SHP77 (cell line): ENCODE data around the gene PELI2.
A peak's percentile ranks its signal among the peaks of the same experiment; 100 is the strongest.
"Not testable (repeated sequence)": the region's sequence is repeated elsewhere in the genome, so short reads cannot be mapped to it uniquely, and the experiment has no call there.

Experiments
- DNase-seq, 2 experiments: peaks; one replicate each; lab custom pipeline; 2025; lab: John Stamatoyannopoulos, UW

PELI2 gene

DNA sequence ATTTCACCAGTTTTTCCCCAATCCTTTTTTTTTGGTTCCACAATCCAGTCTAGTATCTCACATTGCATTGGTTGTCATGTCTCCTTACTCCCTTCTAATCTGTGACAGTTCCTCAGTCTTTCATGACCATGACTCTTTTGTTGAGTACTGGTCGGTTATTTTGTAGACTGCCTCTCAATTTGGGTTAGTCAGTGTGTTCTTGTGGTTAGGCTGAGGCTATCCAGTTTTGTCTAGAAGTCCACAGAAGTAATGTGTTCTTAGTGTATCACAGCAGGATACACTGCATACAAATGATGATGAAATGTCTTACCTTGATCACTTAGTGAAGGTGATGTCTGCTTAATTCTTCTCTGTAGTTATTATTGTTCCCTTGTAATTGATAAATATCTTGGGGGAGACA is 24.8 kb downstream of the PELI2 start:
- DNase-seq = no peak

- no peak for DNase-seq
These were observed 26.0 kb downstream of the PELI2 start for GRCh38 chr14:56144176-56144575.

DNA sequence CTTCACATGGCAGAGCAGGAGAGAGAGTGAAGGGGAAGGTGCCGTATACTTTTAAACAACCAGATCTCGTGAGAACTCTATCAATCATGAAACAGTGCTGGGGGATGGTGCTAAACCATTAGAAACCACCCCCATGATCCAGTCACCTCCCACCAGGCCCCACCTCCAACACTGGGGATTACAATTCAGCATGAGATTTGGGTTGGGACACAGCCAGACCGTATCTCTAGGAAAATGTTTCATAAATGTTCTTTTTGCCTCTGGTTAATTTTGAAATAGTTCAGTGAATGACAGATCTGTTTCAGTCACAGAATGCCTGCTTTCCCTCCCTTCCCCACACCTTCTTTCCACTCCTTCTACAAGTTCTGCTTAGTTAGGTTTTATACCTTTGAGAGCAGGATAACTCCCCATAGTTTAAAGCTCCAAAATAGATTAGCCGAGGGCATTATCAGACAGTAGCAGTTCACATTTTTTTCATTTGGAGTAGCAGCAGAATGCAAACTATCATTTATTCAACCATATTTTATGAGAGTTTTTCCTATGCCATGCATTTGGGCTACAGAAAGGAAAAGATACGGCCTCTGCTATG is 27.1 kb downstream of the PELI2 start:
- no peak for DNase-seq

GRCh38 chr14:56145965-56146364 is 27.8 kb downstream of the PELI2 start:
- DNase-seq = no peak

GRCh38 chr14:56147449-56147848 is 29.2 kb downstream of the PELI2 start:
- DNase-seq = no peak

DNA sequence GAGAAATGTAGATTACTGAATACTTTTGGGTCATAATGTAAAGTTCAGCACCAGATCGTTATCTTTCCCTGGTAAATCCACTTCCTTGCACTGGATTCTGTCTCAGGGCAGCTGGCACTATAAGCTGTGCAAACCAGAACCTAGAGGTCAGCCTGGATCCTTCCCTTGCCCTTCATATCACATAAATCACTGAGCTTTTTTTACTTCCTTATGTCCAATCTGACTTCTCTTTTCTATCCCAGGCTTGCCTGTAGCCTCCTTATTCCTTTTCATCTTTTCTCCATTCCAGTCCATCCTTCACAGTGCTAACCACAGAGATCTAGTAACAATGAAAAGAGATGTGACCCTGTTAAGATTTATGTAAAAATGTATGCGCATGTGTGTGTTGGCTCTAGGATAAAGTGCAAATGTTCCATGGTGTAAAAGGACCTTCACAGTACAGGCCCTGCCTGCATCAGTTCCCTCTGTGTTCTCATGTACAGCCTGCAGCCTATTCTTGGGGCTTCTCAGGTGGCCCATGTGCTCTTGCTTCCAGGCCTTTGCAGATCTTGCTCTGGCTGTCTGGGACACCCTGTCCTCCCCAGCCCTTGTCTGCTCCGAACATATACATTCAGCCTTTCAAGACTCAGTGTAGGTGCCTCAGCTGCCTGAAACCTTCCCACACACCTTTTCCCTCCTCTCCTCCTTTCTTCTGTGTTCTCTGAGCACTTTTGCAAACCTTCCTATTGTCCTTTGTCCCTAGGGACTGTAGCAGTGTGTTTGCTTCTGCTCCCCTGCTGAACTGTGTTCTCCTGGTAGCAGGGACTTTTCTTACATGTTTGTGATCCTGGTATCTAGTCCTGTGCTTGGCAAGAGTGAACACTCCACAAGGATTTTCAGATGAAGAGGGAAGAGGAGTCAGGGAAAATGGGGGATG is 30.0 kb downstream of the PELI2 start:
- DNase-seq = no peak

GRCh38 chr14:56149151-56149550 is 30.9 kb downstream of the PELI2 start:
- DNase-seq = no peak

DNA sequence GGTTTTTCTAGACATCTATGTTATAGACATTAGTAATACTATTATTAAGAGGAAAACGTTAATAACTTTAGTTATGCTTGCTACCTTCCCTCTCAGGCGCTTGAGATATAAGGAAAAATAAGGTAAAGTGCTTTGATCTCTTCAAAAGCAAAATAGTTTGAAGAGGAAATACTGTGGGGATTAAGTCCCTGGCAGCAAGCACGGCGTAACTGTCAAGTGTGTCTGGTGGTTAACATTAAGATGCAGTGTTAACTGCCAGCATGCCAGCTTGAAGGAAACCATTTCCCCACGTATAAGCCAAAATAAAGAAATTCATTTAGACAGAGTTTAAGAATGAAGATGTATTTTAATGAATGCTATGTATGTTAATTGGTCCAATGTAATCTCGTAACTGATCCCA is 31.8 kb downstream of the PELI2 start:
- DNase-seq = no peak

DNA sequence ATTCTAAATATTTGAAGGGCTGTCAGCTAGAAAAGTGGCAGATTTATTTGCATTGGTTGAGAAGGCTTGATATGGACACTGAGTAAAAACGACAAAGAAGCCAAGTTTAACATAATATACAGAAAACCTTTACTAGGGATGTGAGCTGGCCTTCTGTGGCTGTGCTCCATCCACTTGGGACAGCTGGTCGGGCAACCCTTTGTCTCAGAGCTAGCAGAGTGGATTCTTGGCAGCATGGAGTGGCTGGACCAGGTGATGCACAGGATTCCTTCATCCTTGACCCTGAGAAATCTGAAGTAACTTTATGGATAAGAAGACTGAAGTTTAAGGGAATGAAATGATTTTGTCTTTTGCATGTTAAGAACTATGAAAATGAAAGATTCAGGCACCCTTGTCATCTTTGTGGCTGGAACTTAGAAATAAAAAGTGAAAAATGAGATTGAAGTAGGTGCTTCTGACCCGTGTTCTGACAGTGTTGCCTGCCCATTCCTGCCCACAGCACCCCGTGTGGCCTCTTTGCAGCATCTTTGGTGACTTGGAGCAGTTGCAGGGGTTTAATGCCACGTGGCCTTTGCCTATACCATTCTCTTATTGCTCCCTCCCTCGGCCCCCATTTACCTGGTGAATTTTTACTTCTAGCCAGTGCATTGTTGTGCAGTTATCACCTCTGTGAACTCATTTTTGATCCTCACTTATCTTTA is 32.6 kb downstream of the PELI2 start:
- no peak for DNase-seq

- no peak for DNase-seq
These were observed 34.0 kb downstream of the PELI2 start for GRCh38 chr14:56152221-56152620.

DNA sequence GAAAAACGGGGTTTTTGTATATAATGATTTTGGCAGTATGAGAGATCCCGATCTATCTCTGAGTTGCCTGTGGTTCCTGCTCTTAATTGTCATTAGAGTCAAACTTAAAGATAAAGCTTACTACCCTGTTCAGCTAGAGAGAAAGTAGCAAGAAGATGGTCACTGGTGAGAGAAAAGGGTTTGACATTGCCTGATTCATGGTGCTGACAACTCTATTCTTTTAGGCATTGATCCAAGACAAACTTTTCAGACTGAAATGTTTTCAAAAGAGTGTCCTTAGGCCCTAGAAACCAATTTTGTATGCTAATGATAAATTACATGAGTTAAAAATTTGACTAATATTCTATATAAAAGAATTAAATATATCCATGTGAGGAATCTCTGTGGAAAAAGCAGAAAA is 35.1 kb downstream of the PELI2 start:
- peak in 1 of 2 experiments; percentile 5 for DNase-seq

DNA sequence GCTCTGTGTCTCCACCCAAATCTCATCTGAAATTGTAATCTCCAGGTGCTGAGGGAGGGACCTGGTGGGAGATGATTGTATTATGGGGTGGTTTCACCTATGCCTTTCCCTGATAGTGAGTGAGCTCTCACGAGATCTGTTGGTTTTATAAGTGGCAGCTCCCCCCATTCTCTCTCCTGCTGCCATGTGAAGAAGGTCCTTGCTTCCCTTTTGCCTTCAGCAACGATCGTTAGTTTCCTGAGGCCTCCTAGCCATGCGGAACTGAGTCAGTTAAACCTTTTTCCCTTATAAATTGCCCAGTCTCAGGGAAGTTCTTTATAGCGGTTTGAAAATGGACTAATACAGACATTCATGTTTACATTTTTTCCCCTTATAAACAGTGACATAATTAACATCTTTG is 36.1 kb downstream of the PELI2 start:
- DNase-seq = no peak

- DNase-seq = no peak
These were observed 37.9 kb downstream of the PELI2 start for GRCh38 chr14:56156096-56156495.

DNA sequence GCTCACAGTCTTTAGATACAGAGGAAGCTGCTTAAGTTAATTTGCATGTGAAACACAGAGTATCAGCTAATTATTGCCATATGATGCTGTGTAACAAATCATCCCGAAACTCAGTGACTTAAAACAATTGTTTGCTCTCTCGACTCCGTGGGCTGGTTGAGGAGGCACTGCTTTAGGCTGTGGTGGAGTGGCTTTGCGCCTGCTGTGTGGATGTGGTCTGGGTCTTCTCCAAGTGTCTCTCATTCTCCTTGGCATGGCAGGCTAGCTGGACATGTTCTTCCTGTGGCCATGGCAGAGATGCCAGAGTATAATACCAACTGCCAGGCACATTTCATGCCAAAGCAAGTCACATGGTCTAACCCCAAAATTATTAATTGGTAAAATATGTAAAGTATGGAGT is 40.9 kb downstream of the PELI2 start:
- DNase-seq = no peak

DNA sequence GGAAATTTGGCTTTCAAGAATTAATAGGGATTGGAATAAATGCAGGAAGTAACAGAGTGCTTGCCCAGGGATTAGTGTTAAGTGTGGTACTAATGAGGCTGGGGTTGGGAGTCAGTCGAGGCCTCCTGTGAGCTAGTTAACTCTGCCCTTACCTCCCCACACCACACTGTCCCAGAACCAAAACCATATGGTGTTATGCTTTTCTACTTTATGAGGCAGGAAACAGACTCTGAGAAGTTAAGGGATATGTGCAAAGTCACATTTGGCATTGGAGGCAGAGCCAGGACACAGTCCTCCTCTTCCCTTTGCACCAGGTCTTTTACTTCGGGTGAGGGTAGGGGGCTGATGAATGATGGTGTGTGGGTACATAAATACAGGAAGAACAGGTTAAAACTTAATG is 41.9 kb downstream of the PELI2 start:
- DNase-seq = no peak

GRCh38 chr14:56161658-56162057 is 43.4 kb downstream of the PELI2 start:
- no peak for DNase-seq

DNA sequence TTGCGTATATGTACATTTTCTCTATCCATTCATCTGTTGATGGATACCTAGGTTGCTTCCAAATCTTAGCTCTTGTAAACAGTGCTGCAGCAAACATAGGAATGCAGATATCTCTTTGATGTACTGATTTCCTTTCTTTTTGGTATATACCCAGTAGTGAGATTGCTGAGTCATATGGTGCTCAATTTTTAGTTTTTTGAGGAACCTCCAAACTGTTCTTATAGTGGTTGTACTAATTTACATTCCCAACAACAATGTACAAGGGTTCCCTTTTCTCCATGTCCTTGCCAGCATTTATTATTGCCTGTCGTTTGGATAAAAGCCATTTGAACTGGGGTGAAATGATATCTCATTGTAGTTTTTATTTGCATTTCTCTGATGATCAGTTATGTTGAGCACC is 44.3 kb downstream of the PELI2 start:
- no peak for DNase-seq

DNA sequence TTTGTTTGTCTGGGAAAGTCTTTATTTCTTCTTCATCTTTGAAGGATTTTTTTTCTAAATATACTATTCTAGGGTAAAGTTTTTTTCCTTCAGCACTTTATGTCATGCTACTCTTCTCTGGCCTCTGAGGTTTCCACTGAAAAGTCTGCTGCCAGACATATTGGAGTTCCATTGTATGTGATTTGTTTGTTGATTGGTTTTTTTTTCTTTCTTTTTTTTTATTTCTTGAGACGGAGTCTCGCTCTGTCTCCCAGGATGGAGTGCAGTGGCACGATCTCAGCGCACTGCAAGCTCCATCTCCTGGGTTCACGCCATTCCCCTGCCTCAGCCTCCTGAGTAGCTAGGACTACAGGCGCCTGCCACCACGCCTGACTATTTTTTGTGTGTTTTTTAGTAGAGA is 48.4 kb downstream of the PELI2 start:
- DNase-seq = not testable (repeated sequence)

GRCh38 chr14:56168007-56168616 is 49.9 kb downstream of the PELI2 start:
- no peak for DNase-seq

GRCh38 chr14:56170028-56170427 is 51.8 kb downstream of the PELI2 start:
- DNase-seq = no peak

DNA sequence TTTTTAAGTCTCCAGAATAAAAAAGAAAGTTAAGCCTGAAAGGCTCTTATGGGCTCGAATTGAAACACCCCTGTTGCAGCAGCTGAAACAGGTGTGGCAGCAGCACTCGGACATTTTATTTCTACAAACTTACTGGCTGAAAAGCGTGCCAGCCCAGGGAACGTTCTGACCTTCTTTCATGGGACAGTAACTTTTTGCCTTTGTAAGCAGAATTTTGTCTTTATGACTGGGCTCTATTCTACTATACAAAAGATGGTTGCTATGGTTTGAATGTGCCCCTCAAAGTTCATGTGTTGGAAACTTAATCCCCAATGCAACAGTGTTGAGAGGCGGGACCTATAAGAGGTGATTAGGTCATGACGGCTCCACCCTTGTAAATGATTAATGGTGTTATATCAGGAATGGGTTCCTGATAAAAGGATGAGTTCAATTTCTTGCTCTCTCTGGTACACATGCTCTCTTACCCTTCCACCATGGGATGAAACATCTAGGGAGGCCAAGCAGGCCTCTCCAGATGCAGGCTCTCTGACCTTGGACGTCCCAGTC is 52.7 kb downstream of the PELI2 start:
- DNase-seq = no peak

DNA sequence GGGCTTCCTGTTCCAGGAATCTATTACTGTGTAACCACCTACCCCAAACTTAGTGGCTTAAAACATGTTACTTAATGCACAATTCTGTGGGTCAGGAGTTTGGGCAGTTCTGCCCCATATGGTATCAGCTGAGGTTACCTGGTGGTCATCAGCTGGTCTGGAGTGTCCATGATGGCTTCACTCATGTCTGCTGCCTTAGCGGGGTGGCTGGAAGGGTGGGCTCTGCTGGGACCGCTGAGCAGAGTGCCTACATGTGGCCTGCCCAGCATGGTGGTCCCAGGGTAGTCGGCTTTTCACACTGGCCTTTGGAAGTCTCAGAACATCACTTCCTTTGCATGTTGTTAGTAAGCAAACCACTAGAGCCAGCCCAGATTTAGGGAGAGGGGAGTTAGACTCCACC is 53.9 kb downstream of the PELI2 start:
- DNase-seq = no peak
